ENCODE data around the gene VEZT.

DNA sequence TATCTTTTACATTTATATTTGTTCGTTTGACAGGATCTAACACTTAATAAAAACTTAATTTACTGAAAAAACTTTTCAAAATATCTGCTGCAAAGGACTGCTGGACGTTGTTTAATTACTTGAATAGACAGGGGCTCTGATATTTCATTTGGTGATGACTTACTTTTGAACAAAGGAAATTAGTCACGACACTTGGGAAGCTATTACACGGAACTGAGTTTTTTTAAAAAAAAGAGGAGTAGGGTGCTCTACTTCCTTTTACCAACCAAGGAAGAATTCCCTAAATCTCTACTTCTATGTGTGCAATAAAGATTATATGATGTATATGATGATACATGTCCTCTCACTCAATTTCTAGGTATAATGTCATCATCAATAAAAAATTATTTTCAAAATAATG lies 5.0 kb upstream of the VEZT start:
- TF ChIP-seq POLR2A (IDR thresholded peaks at IDR 0.05) (no peak), POLR2AphosphoS5 (IDR thresholded peaks at IDR 0.05) (no peak)
- TF ChIP-seq, protein P1, sequence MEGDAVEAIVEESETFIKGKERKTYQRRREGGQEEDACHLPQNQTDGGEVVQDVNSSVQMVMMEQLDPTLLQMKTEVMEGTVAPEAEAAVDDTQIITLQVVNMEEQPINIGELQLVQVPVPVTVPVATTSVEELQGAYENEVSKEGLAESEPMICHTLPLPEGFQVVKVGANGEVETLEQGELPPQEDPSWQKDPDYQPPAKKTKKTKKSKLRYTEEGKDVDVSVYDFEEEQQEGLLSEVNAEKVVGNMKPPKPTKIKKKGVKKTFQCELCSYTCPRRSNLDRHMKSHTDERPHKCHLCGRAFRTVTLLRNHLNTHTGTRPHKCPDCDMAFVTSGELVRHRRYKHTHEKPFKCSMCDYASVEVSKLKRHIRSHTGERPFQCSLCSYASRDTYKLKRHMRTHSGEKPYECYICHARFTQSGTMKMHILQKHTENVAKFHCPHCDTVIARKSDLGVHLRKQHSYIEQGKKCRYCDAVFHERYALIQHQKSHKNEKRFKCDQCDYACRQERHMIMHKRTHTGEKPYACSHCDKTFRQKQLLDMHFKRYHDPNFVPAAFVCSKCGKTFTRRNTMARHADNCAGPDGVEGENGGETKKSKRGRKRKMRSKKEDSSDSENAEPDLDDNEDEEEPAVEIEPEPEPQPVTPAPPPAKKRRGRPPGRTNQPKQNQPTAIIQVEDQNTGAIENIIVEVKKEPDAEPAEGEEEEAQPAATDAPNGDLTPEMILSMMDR (IDR thresholded peaks at IDR 0.05) = no peak

Data from gastroesophageal sphincter (tissue), 3 donors.